ENCODE data around the gene EIF4G1.

The EIF4G1 gene

GRCh38 chr3:184368586-184369183, 54.3 kb downstream of the EIF4G1 start:
- TF ChIP-seq CTCF (IDR thresholded peaks at IDR 0.05): no peak
- Histone ChIP-seq H3K36me3 (peaks cover 0 to 32% (median 9%) of the 10 kb centered on the region in 3 donors), H3K4me1 (peaks cover 0 to 50% (median 30%) of the 10 kb centered on the region in 4 donors), H3K27ac (peak overlapping the region; percentile 54 to 63), H3K4me3 (no peak overlapping the region), H3K27me3 (no peaks in the 10 kb centered on the region), H3K9me3 (no peaks in the 10 kb centered on the region)
- intact Hi-C loops (cut with DNase I; ENCODE audit: low total_unique reads): no loop called here
- peak in 1 of 2 donors; percentile 77 for DNase-seq

- Histone ChIP-seq H3K27ac (no peak overlapping the region), H3K4me1 (peaks cover 0 to 39% (median 21%) of the 10 kb centered on the region in 4 donors), H3K4me3 (no peak overlapping the region), H3K9me3 (no peaks in the 10 kb centered on the region), H3K36me3 (peaks cover 0 to 16% (median 4%) of the 10 kb centered on the region in 3 donors), H3K27me3 (no peaks in the 10 kb centered on the region)
- TF ChIP-seq CTCF (IDR thresholded peaks at IDR 0.05): peak; percentile 94 to 97
- intact Hi-C loops (cut with DNase I; ENCODE audit: low total_unique reads): loop anchor here (5.0 to 10.0 kb wide), 3 partner anchors 96 to 173 kb away; no protein-coding TSS in a partner anchor
- DNase-seq: peak; percentile 74 to 88
These were observed 57.2 kb downstream of the EIF4G1 start for GRCh38 chr3:184371570-184372018.

- intact Hi-C loops (cut with DNase I; ENCODE audit: low total_unique reads): loop anchor here (5.0 to 10.0 kb wide), 3 partner anchors 95 to 172 kb away; no protein-coding TSS in a partner anchor
- Histone ChIP-seq H3K4me3 (no peak overlapping the region), H3K27ac (no peak overlapping the region), H3K36me3 (peaks cover 0 to 8% (median 0%) of the 10 kb centered on the region in 3 donors), H3K27me3 (no peaks in the 10 kb centered on the region), H3K4me1 (peaks cover 0 to 39% (median 21%) of the 10 kb centered on the region in 4 donors), H3K9me3 (no peaks in the 10 kb centered on the region)
- TF ChIP-seq CTCF (IDR thresholded peaks at IDR 0.05): no peak
- no peak for DNase-seq
These were observed 58.0 kb downstream of the EIF4G1 start for GRCh38 chr3:184372296-184372821.

GRCh38 chr3:184372911-184373310, 58.5 kb downstream of the EIF4G1 start:
- TF ChIP-seq CTCF (IDR thresholded peaks at IDR 0.05): no peak

GRCh38 chr3:184373422-184373821, 59.0 kb downstream of the EIF4G1 start:
- Histone ChIP-seq H3K36me3 (no peaks in the 10 kb centered on the region), H3K4me1 (peaks cover 0 to 34% (median 18%) of the 10 kb centered on the region in 4 donors), H3K9me3 (no peaks in the 10 kb centered on the region), H3K27me3 (peaks cover 0 to 3% of the 10 kb centered on the region in 2 donors), H3K4me3 (no peak overlapping the region), H3K27ac (no peak overlapping the region)
- intact Hi-C loops (cut with DNase I; ENCODE audit: low total_unique reads): loop anchor here (5.0 to 10.0 kb wide), 3 partner anchors 94 to 171 kb away; no protein-coding TSS in a partner anchor
- DNase-seq: peak in 1 of 2 donors; percentile 49
- TF ChIP-seq CTCF (IDR thresholded peaks at IDR 0.05): no peak

More at GRCh38 chr3:184372911-184373310, 58.5 kb downstream of the EIF4G1 start:
- no peak overlapping the region for H3K4me3 ChIP-seq
- intact Hi-C loops (cut with DNase I; ENCODE audit: low total_unique reads): loop anchor here (5.0 to 10.0 kb wide), 3 partner anchors 94 to 172 kb away; no protein-coding TSS in a partner anchor
- no peaks in the 10 kb centered on the region for H3K27me3 ChIP-seq
- H3K4me1 ChIP-seq: peaks cover 0 to 39% (median 20%) of the 10 kb centered on the region in 4 donors
- no peak overlapping the region for H3K27ac ChIP-seq
- no peak for DNase-seq
- H3K36me3 ChIP-seq: peaks cover 0 to 4% (median 0%) of the 10 kb centered on the region in 3 donors
- no peaks in the 10 kb centered on the region for H3K9me3 ChIP-seq

All from tibial artery (tissue), 4 donors.